Lung (tissue), 12 donors: ENCODE results near the gene TMEM222. TPM values are rescaled to one million over a fixed set of nuclear protein-coding genes. Genes with fewer than 3 reads are reported as not detected.
"Not testable (repeated sequence)": the region's sequence is repeated elsewhere in the genome, so short reads cannot be mapped to it uniquely, and the experiment has no call there.

Experiments used
- ATAC-seq: fragments of 200-7000 bp; cut with Tn5 transposase; one replicate; pipeline ENCODE4 v1.9.1; 2020; ENCODE audit warnings: moderate number of reproducible peaks; ENCODE audit not compliant: insufficient read depth, low FRiP score
- DNase-seq, 3 donors: peaks; one replicate each; pipeline ENCODE4 v3.0.0-alpha.2; 2013 to 2017
- H3K27ac ChIP-seq, 2 donors: one replicate each; pipeline ENCODE4 v1.5.1; 2013; ENCODE audit warnings: mild to moderate bottlenecking in 2 of 2, moderate library complexity in 2 of 2, control low read depth in 1 of 2, inconsistent platforms in 1 of 2, low read depth in 1 of 2, low read length in 1 of 2
- H3K27me3 ChIP-seq, 3 donors: one replicate each; pipeline ENCODE4 v1.5.1; 2013; ENCODE audit warnings: low read length in 2 of 3; ENCODE audit not compliant: control insufficient read depth in 3 of 3, insufficient read depth in 3 of 3
- H3K36me3 ChIP-seq, 4 donors: one replicate each; pipeline ENCODE4 v1.5.1; 2013; ENCODE audit warnings: low read length in 4 of 4, mild to moderate bottlenecking in 1 of 4, moderate library complexity in 1 of 4; ENCODE audit not compliant: control insufficient read depth in 4 of 4, insufficient read depth in 4 of 4
- H3K4me1 ChIP-seq, 5 donors: one replicate each; pipeline ENCODE4 v1.5.1; 2013; ENCODE audit warnings: low read length in 5 of 5, mild to moderate bottlenecking in 2 of 5, moderate library complexity in 1 of 5; ENCODE audit not compliant: control insufficient read depth in 5 of 5, insufficient read depth in 5 of 5
- H3K4me3 ChIP-seq: one replicate; pipeline ENCODE4 v1.5.1; 2013; ENCODE audit warnings: mild to moderate bottlenecking, control low read depth, moderate library complexity
- H3K9ac ChIP-seq, 2 donors: one replicate each; pipeline ENCODE4 v1.5.1; 2013; ENCODE audit warnings: low read length in 2 of 2, control low read depth in 1 of 2; ENCODE audit not compliant: insufficient read depth in 1 of 2
- H3K9me3 ChIP-seq, 4 donors: one replicate each; pipeline ENCODE4 v1.5.1; 2013; ENCODE audit warnings: low read length in 3 of 4, mild to moderate bottlenecking in 1 of 4, moderate library complexity in 1 of 4; ENCODE audit not compliant: control insufficient read depth in 4 of 4, insufficient read depth in 3 of 4
- CTCF ChIP-seq: IDR thresholded peaks from 2 replicates; pipeline ENCODE4 v1.5.1; 2012; ENCODE audit warnings: mild to moderate bottlenecking; ENCODE audit errors: control extremely low read depth, extremely low read depth
- WGBS, 2 donors: extraction: QIAGEN DNeasy Blood & Tissue Kit; methylation state at CpG; one replicate each; pipeline ENCODE4 v1.1.7; 2013; 5-methylcytosine and 5-hydroxymethylcytosine counted together
- polyA plus RNA-seq, 2 donors: library from polyadenylated mRNA; stranded (reverse); fragments of 200-250 nt; gene quantifications; one replicate each; pipeline ENCODE4 v1.2.1, GENCODE V29; 2013
- total RNA-seq, 2 donors: library from RNA; depleted of rRNA in 1 of 2; stranded (reverse); fragments of >200 nt in 1 of 2; gene quantifications; one replicate each; pipeline ENCODE4 v1.2.1, GENCODE V29; 2014 to 2021
- donor health status: control.
- donor health status: control.
- donor health status: Bipolar disorder and iron deficiency.
- donor health status: healthy.
- donor health status: DM: yes; HTN: yes; CAD: no.

Gene TMEM222
- total and polyA plus RNA-seq, 4 donors = 25.2 to 51.5 (median 48.4) TPM

GRCh38 chr1:27284425-27285273 is 37.3 kb upstream of the TMEM222 start:
- Histone ChIP-seq H3K4me3 (no peak overlapping the region), H3K9ac (no peak overlapping the region), H3K27ac (no peak overlapping the region), H3K27me3 (no peaks in the 10 kb centered on the region), H3K36me3 (peaks cover 3 to 18% (median 7%) of the 10 kb centered on the region in 4 donors), H3K9me3 (peaks cover 0 to 2% (median 0%) of the 10 kb centered on the region in 4 donors), H3K4me1 (no peaks in the 10 kb centered on the region)
- peak; percentile 88 for TF ChIP-seq CTCF
- peak; percentile 75 for ATAC-seq
- DNase-seq = peak; percentile 83 to 85 (median 84)
- WGBS, 2 donors = 51 to 53% methylated on average over 11 of the region's 11 CpGs

GRCh38 chr1:27285274-27285660 is 36.7 kb upstream of the TMEM222 start:
- WGBS, 2 donors = 83 to 90% methylated on average over 2 of the region's 2 CpGs
- H3K9ac ChIP-seq = no peak overlapping the region
- ATAC-seq (no peak), DNase-seq (no peak)
- no peak for TF ChIP-seq CTCF
- no peak overlapping the region for H3K27ac ChIP-seq
- no peak overlapping the region for H3K4me3 ChIP-seq
- no peaks in the 10 kb centered on the region for H3K4me1 ChIP-seq
- no peaks in the 10 kb centered on the region for H3K27me3 ChIP-seq
- H3K36me3 ChIP-seq = peaks cover 4 to 19% (median 8%) of the 10 kb centered on the region in 4 donors
- H3K9me3 ChIP-seq = peaks cover 0 to 2% (median 0%) of the 10 kb centered on the region in 4 donors

GRCh38 chr1:27285821-27286220 is 36.1 kb upstream of the TMEM222 start:
- H3K4me1 ChIP-seq, DNase-seq, H3K9me3 ChIP-seq, H3K27ac ChIP-seq, H3K4me3 ChIP-seq, H3K27me3 ChIP-seq, H3K9ac ChIP-seq, ATAC-seq: not testable (repeated sequence)
- H3K36me3 ChIP-seq = peaks cover 8 to 24% (median 10%) of the 10 kb centered on the region in 4 donors
- WGBS, 2 donors = 94 to 95% methylated on average over 7 of the region's 7 CpGs

- not testable (repeated sequence) for H3K4me3 ChIP-seq, H3K9ac ChIP-seq, H3K9me3 ChIP-seq, DNase-seq, H3K27me3 ChIP-seq, H3K4me1 ChIP-seq, ATAC-seq, H3K27ac ChIP-seq
- WGBS, 2 donors = 97 to 98% methylated on average over 20 to 29 of the region's 29 CpGs
- H3K36me3 ChIP-seq = peaks cover 5 to 34% (median 16%) of the 10 kb centered on the region in 4 donors
Observed at GRCh38 chr1:27289125-27289524, 32.8 kb upstream of the TMEM222 start.
